ENCODE measurements around the gene ZDHHC12. TPM values are rescaled to one million over a fixed set of nuclear protein-coding genes. Genes with fewer than 3 reads are reported as not detected.
A peak's percentile ranks its signal among the peaks of the same experiment; 100 is the strongest.

The ZDHHC12 gene
- total RNA-seq, 4 donors from 2014 or later = 51.5 to 99.4 (median 77.1) TPM

- Histone ChIP-seq H3K4me3 (peak overlapping the region in 2 of 4 donors; percentile 67 to 93), H3K9me3 (no peaks in the 10 kb centered on the region), H3K27me3 (no peaks in the 10 kb centered on the region), H3K36me3 (no peaks in the 10 kb centered on the region), H3K4me1 (peaks cover 6 to 26% (median 7%) of the 10 kb centered on the region in 3 donors), H3K27ac (peak overlapping the region; percentile 81 to 92 (median 84))
- intact Hi-C loops (cut with DNase I) = no loop called here
- no peak for DNase-seq
- 86 to 100% methylated on average over 1 to 5 of the region's 5 CpGs for WGBS, 2 donors
- TF ChIP-seq CTCF (IDR thresholded peaks at IDR 0.05) (no peak), POLR2A (IDR thresholded peaks at IDR 0.05) (no peak)
These were observed 19.6 kb downstream of the ZDHHC12 start for GRCh38 chr9:128704356-128704670.

- Histone ChIP-seq H3K4me3 (peak overlapping the region; percentile 56 to 93 (median 64)), H3K36me3 (no peaks in the 10 kb centered on the region), H3K27ac (peak overlapping the region; percentile 81 to 92 (median 84)), H3K9me3 (no peaks in the 10 kb centered on the region), H3K4me1 (peaks cover 6 to 26% (median 7%) of the 10 kb centered on the region in 3 donors), H3K27me3 (no peaks in the 10 kb centered on the region)
- TF ChIP-seq POLR2A (IDR thresholded peaks at IDR 0.05) (peak in 1 of 4 donors; percentile 1), CTCF (IDR thresholded peaks at IDR 0.05) (no peak)
- 62 to 63% methylated on average over 8 to 20 of the region's 31 CpGs for WGBS, 2 donors
- intact Hi-C loops (cut with DNase I) = no loop called here
- no peak for DNase-seq
These were observed 20.1 kb downstream of the ZDHHC12 start for GRCh38 chr9:128703616-128704355.

- H3K4me3 ChIP-seq = peak overlapping the region; percentile 56 to 93 (median 64)
- H3K36me3 ChIP-seq = no peaks in the 10 kb centered on the region
- TF ChIP-seq CTCF (IDR thresholded peaks at IDR 0.05) = no peak
- TF ChIP-seq POLR2A (IDR thresholded peaks at IDR 0.05) = no peak
- no peaks in the 10 kb centered on the region for H3K27me3 ChIP-seq
- H3K4me1 ChIP-seq = peaks cover 6 to 26% (median 7%) of the 10 kb centered on the region in 3 donors
- WGBS, 2 donors = 15 to 24% methylated on average over 7 to 14 of the region's 55 CpGs
- peak overlapping the region; percentile 81 to 92 (median 84) for H3K27ac ChIP-seq
- no peak for DNase-seq
- intact Hi-C loops (cut with DNase I) = no loop called here
- no peaks in the 10 kb centered on the region for H3K9me3 ChIP-seq
These were observed 20.8 kb downstream of the ZDHHC12 start for GRCh38 chr9:128702949-128703615.

- Histone ChIP-seq H3K4me3 (peak within 1 kb of the TSS; percentile 56 to 93 (median 64)), H3K36me3 (no peaks in the 10 kb centered on the region), H3K9me3 (no peaks in the 10 kb centered on the region), H3K27me3 (no peaks in the 10 kb centered on the region), H3K4me1 (peaks cover 6 to 26% (median 7%) of the 10 kb centered on the region in 3 donors), H3K27ac (peak within 1 kb of the TSS; percentile 81 to 92 (median 84))
- WGBS, 2 donors = no CpG with 5 or more reads among the region's 65 CpGs
- no peak for DNase-seq
- TF ChIP-seq POLR2A (IDR thresholded peaks at IDR 0.05) (peak in 1 of 4 donors; percentile 12), CTCF (IDR thresholded peaks at IDR 0.05) (peak; percentile 81 to 95 (median 87))
- intact Hi-C loops (cut with DNase I) = no loop called here
These were observed 21.4 kb downstream of the ZDHHC12 start, which contains the start of gene PKN3 for GRCh38 chr9:128702445-128702948. PKN3 (plus strand) TSS chr9:128702503; CDS start chr9:128702916, 413 bp downstream.

Data from esophagus squamous epithelium (tissue), 5 donors.